DMS79 (cell line): ENCODE data around the gene IFNL3.

ENCODE experiments used
- DNase-seq: peaks from one replicate; lab custom pipeline; 2025; lab: John Stamatoyannopoulos, UW

IFNL3 gene

GRCh38 chr19:39193803-39194202, 51.0 kb downstream of the IFNL3 start:
- no peak for DNase-seq
